HEK293T (cell line): ENCODE results near the gene PCDH7.

Experiments used
- ARNT ChIP-seq: fragments of 450-650 bp; IDR thresholded peaks from 2 replicates; pipeline ENCODE4 v1.6.1; 2017; ENCODE audit warnings: mild to moderate bottlenecking
- FOXA1 ChIP-seq: fragments of 450-650 bp; IDR thresholded peaks from 2 replicates; pipeline ENCODE4 v1.6.1; 2016; ENCODE audit warnings: mild to moderate bottlenecking
- FOXK2 ChIP-seq: fragments of 450-650 bp; IDR thresholded peaks from 2 replicates; pipeline ENCODE4 v1.6.1; 2016; ENCODE audit warnings: mild to moderate bottlenecking
- FOXM1 ChIP-seq: fragments of 450-650 bp; IDR thresholded peaks from 2 replicates; pipeline ENCODE4 v1.6.1; 2017; ENCODE audit warnings: mild to moderate bottlenecking, borderline replicate concordance
- HDGF ChIP-seq: fragments of 450-650 bp; IDR thresholded peaks from 2 replicates; pipeline ENCODE4 v1.6.1; 2017; ENCODE audit warnings: antibody characterized with exemption, borderline replicate concordance
- NFRKB ChIP-seq: fragments of 450-650 bp; IDR thresholded peaks from 2 replicates; pipeline ENCODE4 v1.6.1; 2016; ENCODE audit warnings: mild to moderate bottlenecking, moderate library complexity
- PKNOX1 ChIP-seq: fragments of 450-650 bp; IDR thresholded peaks from 2 replicates; pipeline ENCODE4 v1.6.1; 2016

- TF ChIP-seq FOXA1, result no peak
- TF ChIP-seq FOXM1, result no peak
- TF ChIP-seq NFRKB, result no peak
- TF ChIP-seq PKNOX1, result no peak
- no peak for TF ChIP-seq FOXK2
- no peak for TF ChIP-seq ARNT
- TF ChIP-seq HDGF, result no peak
Observed at GRCh38 chr4:30743897-30744296, 23.7 kb downstream of the PCDH7 start.
